Right hindlimb (tissue), 1 donor: ENCODE measurements around the gene HBP1.
"Not testable (repeated sequence)": the region's sequence is repeated elsewhere in the genome, so short reads cannot be mapped to it uniquely, and the experiment has no call there.

Source experiments
- DNase-seq: peaks from one replicate; pipeline ENCODE4 v3.0.0-alpha.2; 2018

HBP1 gene, protein sequence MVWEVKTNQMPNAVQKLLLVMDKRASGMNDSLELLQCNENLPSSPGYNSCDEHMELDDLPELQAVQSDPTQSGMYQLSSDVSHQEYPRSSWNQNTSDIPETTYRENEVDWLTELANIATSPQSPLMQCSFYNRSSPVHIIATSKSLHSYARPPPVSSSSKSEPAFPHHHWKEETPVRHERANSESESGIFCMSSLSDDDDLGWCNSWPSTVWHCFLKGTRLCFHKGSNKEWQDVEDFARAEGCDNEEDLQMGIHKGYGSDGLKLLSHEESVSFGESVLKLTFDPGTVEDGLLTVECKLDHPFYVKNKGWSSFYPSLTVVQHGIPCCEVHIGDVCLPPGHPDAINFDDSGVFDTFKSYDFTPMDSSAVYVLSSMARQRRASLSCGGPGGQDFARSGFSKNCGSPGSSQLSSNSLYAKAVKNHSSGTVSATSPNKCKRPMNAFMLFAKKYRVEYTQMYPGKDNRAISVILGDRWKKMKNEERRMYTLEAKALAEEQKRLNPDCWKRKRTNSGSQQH

GRCh38 chr7:107168233-107169119 lies at the start of gene HBP1:
TSS of gene HBP1 (plus strand) at chr7:107169003. CDS start at chr7:107179894, 10,891 bp downstream.
- DNase-seq, result peak; percentile 100

DNA sequence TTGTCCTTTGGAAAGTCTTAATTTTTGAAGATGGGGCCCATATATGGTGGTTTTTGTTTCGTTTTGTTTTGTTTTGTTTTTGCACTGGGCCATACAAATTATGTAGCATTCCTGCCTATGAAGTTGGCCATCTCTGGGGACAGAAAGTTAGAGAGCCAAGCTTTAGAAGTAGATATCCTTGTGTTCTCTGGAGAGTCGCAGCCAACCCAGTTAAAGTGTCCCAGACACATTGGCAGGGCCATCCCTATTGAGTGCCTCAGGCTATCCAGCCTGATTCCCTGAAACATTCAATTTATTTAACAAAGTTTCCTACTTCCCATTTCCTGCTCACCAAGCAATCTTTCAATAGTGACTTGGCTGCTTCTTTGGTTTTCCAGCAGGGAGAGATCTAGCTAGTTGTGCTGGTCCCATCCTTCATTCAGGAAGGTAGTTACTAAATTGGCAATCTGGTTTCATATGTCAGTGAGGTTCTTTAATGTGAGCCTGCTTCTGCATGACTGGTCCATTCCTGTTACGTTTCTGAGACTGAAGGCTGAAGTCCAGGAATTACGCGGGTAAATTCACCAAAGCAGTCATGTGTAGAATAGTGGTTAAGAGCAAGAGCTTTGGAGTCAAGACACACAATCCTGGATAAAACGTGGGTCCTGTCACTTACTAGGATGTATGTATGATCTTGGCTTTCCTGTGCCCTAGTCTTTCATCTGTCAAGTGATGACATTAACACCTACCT lies 49.3 kb upstream of the HBP1 start:
- DNase-seq, result no peak

- DNase-seq, result no peak
Observed at GRCh38 chr7:107122486-107122911, 46.3 kb upstream of the HBP1 start.

DNA sequence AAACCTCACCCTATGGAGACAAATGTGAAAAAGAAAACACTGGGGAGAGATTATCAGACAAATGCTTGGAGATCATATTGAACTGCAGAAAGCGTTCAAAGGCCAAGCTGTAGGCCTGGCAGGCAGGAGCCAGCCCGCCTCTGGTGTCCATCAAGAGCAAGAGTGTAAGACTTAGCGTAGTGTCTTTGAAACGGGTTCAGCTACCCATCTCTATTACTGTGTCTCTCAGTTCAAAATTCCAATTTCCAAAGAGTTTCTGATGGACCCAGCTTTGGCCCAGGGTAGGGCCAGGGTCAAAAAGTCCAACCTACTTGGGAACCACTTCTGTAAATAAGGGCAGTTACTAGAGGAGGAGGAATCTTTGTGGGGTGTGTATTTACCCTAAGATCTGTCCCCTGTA lies 45.4 kb upstream of the HBP1 start:
- DNase-seq, result no peak

- DNase-seq, result no peak
Observed at GRCh38 chr7:107125475-107125874, 43.3 kb upstream of the HBP1 start.

DNA sequence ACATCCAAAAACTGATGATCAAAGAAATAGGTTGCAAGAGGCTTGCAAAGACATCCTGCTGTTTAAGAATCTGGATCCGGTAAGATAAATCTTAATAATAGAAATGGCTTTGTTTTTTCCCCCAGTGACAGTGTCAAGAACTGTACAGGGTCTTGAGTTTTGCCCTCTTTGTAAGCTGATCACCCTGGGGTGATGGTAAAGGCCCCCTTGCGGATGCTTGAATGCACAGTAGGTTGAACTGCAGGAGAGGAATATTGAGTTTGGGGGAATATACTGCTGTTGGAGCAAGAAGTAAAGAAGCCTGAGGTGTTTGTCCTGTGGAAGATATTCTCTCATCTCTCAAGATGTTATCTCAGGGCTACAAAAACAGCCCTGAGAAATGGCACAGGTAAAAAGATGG lies 40.6 kb upstream of the HBP1 start:
- no peak for DNase-seq

GRCh38 chr7:107128748-107129147 lies 40.1 kb upstream of the HBP1 start:
- no peak for DNase-seq

DNA sequence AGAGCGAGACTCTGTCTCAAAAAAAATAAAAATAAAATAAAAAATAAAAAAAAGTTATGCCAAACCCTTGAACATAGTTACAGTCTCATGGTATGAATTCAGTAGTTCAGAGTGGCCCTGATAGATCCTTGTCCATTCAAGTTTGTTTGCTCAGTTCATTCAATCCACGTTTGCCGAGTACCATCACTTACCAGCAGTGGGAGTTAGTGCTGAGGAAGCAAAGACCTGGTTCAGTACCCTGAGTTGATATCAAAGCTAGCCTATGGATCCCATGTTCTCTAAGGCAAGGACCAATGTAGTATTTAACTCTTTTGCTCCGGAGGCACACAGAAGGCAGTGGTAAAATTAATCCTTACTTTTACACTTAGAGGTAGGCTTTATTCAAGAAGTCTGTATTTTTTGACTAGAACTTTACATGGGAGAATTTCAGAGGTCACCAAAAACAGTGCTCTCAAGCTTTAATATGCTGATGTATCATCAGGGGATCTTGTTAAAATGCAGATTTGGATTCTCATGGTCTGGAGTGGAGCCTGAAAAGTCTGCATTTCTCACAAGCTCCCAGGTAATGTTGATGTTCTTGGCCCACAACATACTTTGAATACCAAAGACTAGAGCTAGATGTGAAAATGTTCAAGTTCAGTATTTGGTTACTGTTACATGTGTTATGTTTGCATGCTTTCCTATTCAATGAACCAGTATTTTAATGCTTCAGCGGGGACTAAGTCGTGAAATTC lies 38.1 kb upstream of the HBP1 start:
- DNase-seq, result no peak

GRCh38 chr7:107133396-107133795 lies 35.4 kb upstream of the HBP1 start:
- DNase-seq, result no peak

GRCh38 chr7:107138696-107139420 lies 29.9 kb upstream of the HBP1 start:
- no peak for DNase-seq

GRCh38 chr7:107143875-107144274 lies 24.9 kb upstream of the HBP1 start:
- DNase-seq, result not testable (repeated sequence)

GRCh38 chr7:107145067-107145838 lies 23.6 kb upstream of the HBP1 start:
- no peak for DNase-seq

DNA sequence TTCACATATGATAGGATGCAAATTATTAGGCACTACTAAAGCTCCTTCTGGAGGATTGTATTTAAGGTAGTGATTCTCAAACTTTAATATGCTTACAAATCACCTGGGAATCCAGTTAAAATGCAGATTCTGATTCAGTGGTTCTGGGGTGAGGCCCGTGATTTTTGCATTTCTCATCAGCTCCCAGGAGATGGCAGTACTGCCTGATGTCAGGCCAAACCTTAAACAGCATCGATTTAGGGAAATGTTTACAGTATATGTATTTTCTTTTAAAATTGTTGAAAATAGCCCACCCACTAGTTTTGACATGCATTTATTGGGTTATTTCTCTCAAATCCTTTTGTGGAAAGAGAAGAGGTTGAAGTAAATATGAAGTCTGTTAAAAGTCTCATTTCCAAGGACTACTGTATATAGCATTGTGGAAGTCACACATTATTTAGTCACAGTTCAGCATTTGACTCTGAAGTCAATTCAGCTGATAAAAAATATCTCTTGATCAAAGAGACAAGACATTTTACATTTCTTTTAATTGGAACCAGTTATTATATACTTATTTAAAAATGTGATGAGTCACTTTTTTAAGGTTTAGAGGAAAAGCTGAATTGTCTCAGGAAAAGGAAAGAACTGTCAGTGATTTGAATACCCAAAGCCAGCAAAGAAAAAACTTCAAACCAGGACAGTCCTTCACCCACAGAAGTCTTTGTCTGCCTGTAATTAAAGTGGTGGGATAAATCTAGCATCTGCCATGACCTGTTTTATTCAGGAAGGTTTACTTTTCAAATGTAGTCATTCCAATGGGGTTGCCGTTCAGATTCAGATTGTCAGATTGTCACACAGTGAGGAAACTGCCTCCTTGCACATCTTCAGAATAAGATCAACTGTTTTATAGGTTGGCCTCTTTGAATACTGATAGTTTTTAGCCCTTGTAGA lies 21.1 kb upstream of the HBP1 start:
- DNase-seq, result no peak

GRCh38 chr7:107148721-107149120 lies 20.1 kb upstream of the HBP1 start:
- DNase-seq, result no peak

GRCh38 chr7:107149863-107150262 lies 18.9 kb upstream of the HBP1 start:
- no peak for DNase-seq

GRCh38 chr7:107150375-107151073 lies 18.3 kb upstream of the HBP1 start:
- DNase-seq, result peak; percentile 77

DNA sequence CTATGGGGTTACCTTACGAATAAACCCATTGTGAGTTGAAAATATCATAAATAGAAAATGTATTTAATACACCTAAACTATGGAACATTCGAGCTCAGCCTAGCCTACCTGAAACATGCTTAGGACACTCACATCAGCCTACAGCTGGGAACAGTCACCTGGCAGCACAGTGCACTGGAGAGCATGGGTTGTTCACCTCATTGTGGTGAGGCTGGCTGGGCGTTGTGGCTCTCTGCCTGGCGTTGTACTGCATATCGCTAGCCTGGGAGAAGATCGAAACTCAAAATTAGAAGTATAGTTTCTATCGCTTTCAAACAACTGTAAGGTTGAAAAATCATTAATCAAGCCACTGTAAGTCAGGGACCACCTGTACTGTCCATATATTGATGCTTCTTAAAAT lies 17.3 kb upstream of the HBP1 start:
- no peak for DNase-seq

GRCh38 chr7:107152011-107152410 lies 16.8 kb upstream of the HBP1 start:
- DNase-seq, result no peak

- no peak for DNase-seq
Observed at GRCh38 chr7:107154826-107155225, 14.0 kb upstream of the HBP1 start.
